Measurements from ENCODE around the gene HERC2. TPM values are rescaled to one million over a fixed set of nuclear protein-coding genes. Genes with fewer than 3 reads are reported as not detected.
"Not testable (repeated sequence)": the region's sequence is repeated elsewhere in the genome, so short reads cannot be mapped to it uniquely, and the experiment has no call there.

HERC2 gene
- total and polyA plus RNA-seq, 2 of the 13 experiments (the other 11 are each of a cell fraction or from before 2014, with no cell fraction given) = 17.6 to 24.8 TPM

GRCh38 chr15:28140062-28140461, 181.9 kb downstream of the HERC2 start:
- no peak for ATAC-seq
- Histone ChIP-seq H3K4me1 (ENCODE audit: insufficient read depth, low read length) (no peaks in the 10 kb centered on the region), H3K79me2 (ENCODE audit: insufficient read depth, low read length) (no peaks in the 10 kb centered on the region), H3K9ac (ENCODE audit: insufficient read depth, low read depth, low read length) (no peak overlapping the region), H3K4me3 (replicated peaks in 1 of 3; ENCODE audit: insufficient read depth in 1 of 3, low read depth in 2 of 3, low read length in 3 of 3) (no peak overlapping the region), H4K20me1 (ENCODE audit: insufficient read depth, low read length) (no peaks in the 10 kb centered on the region), H3K9me3 (ENCODE audit: low read length) (no peaks in the 10 kb centered on the region), H3K4me2 (ENCODE audit: low read depth, low read length) (no peak overlapping the region), H3K27me3 (ENCODE audit: control insufficient read depth in 1 of 2, insufficient read depth in 2 of 2, low read length in 2 of 2) (no peaks in the 10 kb centered on the region), H3K36me3 (replicated peaks in 1 of 2; ENCODE audit: control insufficient read depth in 1 of 2, insufficient read depth in 2 of 2, low read length in 2 of 2) (peaks cover 19 to 41% of the 10 kb centered on the region in 2 experiments; a peak in 4 of 5 replicates), H3K27ac (ENCODE audit: extremely low read length, insufficient read depth, low read length) (no peak overlapping the region), H2AFZ (ENCODE audit: low read length) (no peak overlapping the region)
- TF ChIP-seq MEIS2 (CRISPR knock-in tag; IDR thresholded peaks at IDR 0.05) (no peak), MTA1 (CRISPR knock-in tag; IDR thresholded peaks at IDR 0.05; ENCODE audit: borderline replicate concordance) (no peak), FOXK2 (IDR thresholded peaks at IDR 0.05) (no peak), ZNF335 (CRISPR knock-in tag; IDR thresholded peaks at IDR 0.05) (no peak), ZBTB10 (CRISPR knock-in tag; IDR thresholded peaks at IDR 0.05; ENCODE audit: borderline replicate concordance) (no peak), NRL (CRISPR knock-in tag; IDR thresholded peaks at IDR 0.05; ENCODE audit: borderline replicate concordance) (no peak), ZBTB8A (CRISPR knock-in tag; IDR thresholded peaks at IDR 0.05; ENCODE audit: borderline replicate concordance, low read depth) (no peak), ZNF607 (CRISPR knock-in tag; IDR thresholded peaks at IDR 0.05; ENCODE audit: borderline replicate concordance) (no peak), ZFY (CRISPR knock-in tag; IDR thresholded peaks at IDR 0.05) (no peak), ZBTB37 (CRISPR knock-in tag; IDR thresholded peaks at IDR 0.05) (no peak), FOSL2 (CRISPR knock-in tag; IDR thresholded peaks at IDR 0.05) (no peak), YY1 (IDR thresholded peaks at IDR 0.05; ENCODE audit: insufficient read depth, insufficient replicate concordance, low read depth, low read length) (no peak)
- ChIA-PET POLR2A (no interaction called here), CTCF (ENCODE audit: low intra/inter-chr PET ratio, low total read pairs) (no interaction called here)
- BruUV-seq (replicated peaks) = no TSS peak
- 95% methylated on average over 6 of the region's 6 CpGs for WGBS (ENCODE audit: low lambda C conversion rate)
- FAIRE-seq = no peak
- in situ Hi-C loops (cut with HindIII; ENCODE audit: extremely low pct_ligation_motif_present, low pct_unique_long_range_greater_than_20kb) (no loop called here), intact Hi-C loops (cut with micrococcal nuclease; ENCODE audit: unreplicated experiment) (no loop called here)
- no peak for DNase-seq (ENCODE audit: low spot score)

- DNase-seq (ENCODE audit: low spot score); H4K20me1 ChIP-seq (ENCODE audit: insufficient read depth, low read length); H3K27me3 ChIP-seq (ENCODE audit: control insufficient read depth in 1 of 2, insufficient read depth in 2 of 2, low read length in 2 of 2); H3K27ac ChIP-seq (ENCODE audit: extremely low read length, insufficient read depth, low read length); BruUV-seq (replicated peaks); CTCF ChIA-PET (ENCODE audit: low intra/inter-chr PET ratio, low total read pairs); ATAC-seq; POLR2A ChIA-PET; H3K9ac ChIP-seq (ENCODE audit: insufficient read depth, low read depth, low read length); H3K79me2 ChIP-seq (ENCODE audit: insufficient read depth, low read length); in situ Hi-C loops (cut with HindIII; ENCODE audit: extremely low pct_ligation_motif_present, low pct_unique_long_range_greater_than_20kb); H3K4me2 ChIP-seq (ENCODE audit: low read depth, low read length); H2AFZ ChIP-seq (ENCODE audit: low read length); intact Hi-C loops (cut with micrococcal nuclease; ENCODE audit: unreplicated experiment); H3K4me1 ChIP-seq (ENCODE audit: insufficient read depth, low read length); FAIRE-seq; H3K9me3 ChIP-seq (ENCODE audit: low read length); H3K4me3 ChIP-seq (replicated peaks in 1 of 3; ENCODE audit: insufficient read depth in 1 of 3, low read depth in 2 of 3, low read length in 3 of 3): not testable (repeated sequence)
- peaks cover 9 to 35% of the 10 kb centered on the region in 2 experiments; a peak in 3 of 5 replicates for H3K36me3 ChIP-seq (replicated peaks in 1 of 2; ENCODE audit: control insufficient read depth in 1 of 2, insufficient read depth in 2 of 2, low read length in 2 of 2)
- 80% methylated on average over 9 of the region's 9 CpGs for WGBS (ENCODE audit: low lambda C conversion rate)
Measured at GRCh38 chr15:28137408-28138039, 184.5 kb downstream of the HERC2 start.

Measured in HepG2 (cell line).